HG02840 (cell line): ENCODE results near the gene TAPBPL.

Experiments
- ATAC-seq: cut with Tn5 transposase; IDR thresholded peaks from one replicate; pipeline ENCODE4 v1.9.1; 2021; ENCODE audit warnings: mild to moderate bottlenecking, moderate library complexity, moderate number of reproducible peaks; ENCODE audit not compliant: unreplicated experiment, low FRiP score

TAPBPL gene

DNA sequence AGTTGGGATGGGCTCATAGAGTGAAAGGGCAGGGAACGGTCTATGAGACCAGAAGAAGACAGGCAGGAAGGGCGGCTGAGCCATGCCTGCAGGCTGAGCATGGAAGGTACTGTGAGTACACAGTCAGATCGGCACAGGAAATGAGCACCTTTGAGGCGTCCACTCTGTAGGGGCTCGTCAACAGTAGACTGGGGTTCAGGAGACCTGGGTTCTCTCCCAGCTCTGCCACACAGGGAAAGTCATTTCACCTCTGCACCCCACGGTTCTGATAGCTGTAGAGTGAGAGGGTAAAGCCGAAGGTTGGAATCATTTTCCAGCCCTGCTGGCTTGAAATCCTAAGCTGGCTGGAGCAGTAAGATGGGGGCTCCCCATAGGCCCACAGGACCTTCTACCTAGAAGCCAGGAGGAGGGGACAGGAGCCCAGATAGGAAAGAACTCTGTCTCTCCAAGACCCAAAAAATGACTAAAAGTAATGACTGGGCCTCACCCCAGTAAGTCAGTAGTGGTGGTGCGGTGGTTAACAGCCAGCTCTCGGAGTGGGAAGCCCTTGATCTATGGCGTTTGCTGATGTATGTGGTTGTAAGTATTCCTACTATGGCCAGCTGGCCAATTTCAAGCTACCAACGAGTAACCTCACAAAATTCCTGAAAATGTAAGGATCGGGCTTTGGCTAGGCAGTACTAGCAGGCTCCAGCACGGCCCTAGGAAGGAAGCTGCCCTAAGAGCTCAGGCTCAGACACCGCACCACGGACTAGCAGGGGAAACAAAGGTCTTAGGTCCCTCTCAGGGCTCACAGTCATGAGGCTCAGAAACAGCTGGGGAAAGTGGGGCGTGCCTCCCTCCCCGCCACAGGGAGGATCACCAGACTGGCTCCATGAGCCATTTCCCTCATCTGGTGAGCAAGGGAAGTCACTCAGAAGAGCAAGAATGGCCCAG, 17.4 kb upstream of the TAPBPL start:
- no peak for ATAC-seq

DNA sequence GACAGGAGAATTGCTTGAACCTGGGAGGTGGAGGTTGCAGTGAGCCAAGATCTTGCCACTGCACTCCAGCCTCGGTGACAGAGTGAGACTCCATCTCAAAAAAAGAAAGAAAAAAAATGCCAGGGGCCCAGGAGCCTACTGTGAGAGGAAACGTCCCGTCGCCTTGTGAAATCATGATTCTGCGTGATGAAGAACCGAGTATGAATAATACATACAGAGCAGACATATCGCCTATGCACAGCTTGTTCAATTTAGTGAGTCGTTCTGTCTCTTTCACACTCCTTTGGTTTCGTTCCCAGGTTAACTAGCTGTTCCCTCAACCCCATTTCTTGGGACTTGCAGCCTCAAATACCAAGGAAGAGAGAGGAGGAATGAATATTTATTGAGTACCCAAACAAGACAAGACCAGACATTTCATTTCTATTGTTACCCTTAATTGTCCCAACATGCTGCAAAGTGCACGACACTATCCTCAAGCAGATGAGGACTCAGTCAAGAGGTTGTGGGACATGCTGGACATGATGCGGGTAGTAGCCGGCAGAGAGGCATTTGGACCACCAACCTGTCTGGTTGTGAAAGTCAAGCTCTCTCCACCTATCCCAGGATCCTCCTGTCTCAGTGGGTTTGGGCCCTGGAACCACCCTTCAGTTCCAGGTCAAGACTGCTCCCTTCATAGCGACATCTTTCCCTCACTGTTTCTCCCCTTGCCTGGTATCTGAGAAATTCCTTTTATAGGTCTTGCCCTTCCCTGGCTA, 15.7 kb upstream of the TAPBPL start:
- ATAC-seq: no peak

DNA sequence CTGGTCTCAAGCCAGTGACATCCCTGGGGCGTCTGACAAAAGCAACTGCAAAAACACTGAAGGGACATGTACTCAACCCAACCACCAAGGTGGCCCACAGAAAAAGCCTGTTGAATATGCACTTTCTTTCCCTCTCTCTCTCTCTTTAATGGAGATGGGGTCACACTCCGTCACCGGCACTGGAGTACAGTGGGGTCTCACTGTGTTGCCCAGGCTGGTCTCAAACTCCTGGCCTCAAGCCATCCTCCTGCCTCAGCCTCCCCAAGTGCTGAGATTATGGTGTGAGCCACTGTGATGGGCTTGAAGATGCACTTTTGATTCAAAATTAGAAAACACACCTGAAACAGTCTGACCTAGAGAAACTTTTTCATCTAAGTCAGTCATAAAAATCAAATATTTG, 14.3 kb upstream of the TAPBPL start:
- ATAC-seq: no peak

DNA sequence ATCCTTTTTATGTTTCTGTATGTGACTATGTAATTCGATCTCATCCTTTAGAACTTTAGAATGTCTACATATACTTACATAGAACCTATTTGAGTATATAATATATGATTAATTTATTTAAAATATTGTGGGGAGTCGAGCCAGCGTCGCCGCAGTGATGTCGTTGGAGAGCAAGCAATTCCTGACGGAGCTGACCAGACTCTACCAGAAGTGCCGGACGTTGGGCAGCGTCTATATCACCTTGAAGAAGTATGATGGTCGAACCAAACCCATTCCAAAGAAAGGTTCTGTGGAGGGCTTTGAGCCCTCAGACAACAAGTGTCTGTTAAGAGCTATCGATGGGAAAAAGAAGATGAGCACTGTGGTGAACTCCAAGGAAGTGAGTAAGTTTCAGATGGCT, 13.5 kb upstream of the TAPBPL start:
- no peak for ATAC-seq

DNA sequence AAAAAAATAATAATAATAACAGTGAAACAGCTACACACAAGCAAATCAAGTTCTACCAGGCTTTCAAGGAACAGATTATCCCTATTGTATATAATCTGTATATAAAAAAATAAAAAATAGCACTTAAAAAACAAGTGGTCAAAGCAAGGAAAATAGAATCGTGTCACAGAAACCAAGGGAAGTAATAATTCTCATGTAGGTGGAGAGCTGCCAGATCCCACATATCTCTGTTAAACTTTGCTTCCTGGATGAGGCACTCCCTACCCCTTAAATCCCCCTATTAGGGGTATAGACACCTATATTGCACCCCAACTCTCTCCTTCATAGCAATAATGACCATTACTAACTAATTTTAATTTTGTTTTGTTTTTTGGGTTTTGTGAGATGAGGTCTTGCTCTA, 11.5 kb upstream of the TAPBPL start:
- no peak for ATAC-seq

DNA sequence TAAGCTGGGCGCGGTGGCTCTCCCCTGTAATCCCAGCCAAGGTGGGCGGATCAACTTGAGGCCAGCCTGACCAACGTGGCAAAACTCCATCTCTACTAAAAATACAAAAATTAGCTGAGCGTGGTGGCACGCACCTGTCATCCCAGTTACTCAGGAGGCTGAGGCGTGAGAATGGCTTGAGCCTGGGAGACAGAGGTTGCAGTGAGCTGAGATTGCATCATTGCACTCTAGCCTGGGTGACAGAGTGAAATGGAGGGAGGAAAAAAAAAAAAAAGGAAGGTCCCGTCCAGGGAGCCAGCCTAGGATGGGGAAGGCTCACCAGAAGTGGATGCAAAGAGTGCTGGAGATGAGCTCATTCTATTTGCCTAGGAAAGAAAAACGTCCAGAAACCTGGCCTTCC, 9.0 kb upstream of the TAPBPL start:
- no peak for ATAC-seq

GRCh38 chr12:6443361-6443983, 8.4 kb upstream of the TAPBPL start:
- ATAC-seq: no peak

- ATAC-seq: no peak
Measured at GRCh38 chr12:6444031-6444430, 7.8 kb upstream of the TAPBPL start.

GRCh38 chr12:6444704-6445688, 6.8 kb upstream of the TAPBPL start, which contains the start of gene CD27:
TSS of gene CD27 (plus strand) at chr12:6444955. CDS start at chr12:6445096, 141 bp downstream.
- ATAC-seq: no peak

GRCh38 chr12:6450091-6450868, 1.6 kb upstream of the TAPBPL start:
- ATAC-seq: no peak

DNA sequence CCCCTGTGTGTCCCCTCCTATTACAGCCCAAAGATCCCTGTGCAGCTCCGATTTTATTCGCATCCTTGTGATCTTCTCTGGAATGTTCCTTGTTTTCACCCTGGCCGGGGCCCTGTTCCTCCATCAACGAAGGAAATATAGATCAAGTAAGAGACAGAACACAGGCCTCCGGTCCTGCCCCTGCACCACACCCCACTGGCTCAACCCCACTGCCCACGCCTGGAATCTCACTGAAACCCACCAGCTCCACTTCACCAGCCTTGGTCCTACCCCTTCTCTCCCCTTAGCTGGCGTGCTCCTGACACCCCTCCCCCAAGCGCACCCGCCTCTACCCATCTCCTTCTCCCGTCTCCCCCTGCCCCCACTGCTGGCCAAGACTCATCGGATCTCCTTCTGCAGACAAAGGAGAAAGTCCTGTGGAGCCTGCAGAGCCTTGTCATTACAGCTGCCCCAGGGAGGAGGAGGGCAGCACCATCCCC, 934 bp upstream of the TAPBPL start:
- ATAC-seq: no peak

- no peak for ATAC-seq
Measured at GRCh38 chr12:6452245-6452943, 552 bp downstream of the TAPBPL start.

DNA sequence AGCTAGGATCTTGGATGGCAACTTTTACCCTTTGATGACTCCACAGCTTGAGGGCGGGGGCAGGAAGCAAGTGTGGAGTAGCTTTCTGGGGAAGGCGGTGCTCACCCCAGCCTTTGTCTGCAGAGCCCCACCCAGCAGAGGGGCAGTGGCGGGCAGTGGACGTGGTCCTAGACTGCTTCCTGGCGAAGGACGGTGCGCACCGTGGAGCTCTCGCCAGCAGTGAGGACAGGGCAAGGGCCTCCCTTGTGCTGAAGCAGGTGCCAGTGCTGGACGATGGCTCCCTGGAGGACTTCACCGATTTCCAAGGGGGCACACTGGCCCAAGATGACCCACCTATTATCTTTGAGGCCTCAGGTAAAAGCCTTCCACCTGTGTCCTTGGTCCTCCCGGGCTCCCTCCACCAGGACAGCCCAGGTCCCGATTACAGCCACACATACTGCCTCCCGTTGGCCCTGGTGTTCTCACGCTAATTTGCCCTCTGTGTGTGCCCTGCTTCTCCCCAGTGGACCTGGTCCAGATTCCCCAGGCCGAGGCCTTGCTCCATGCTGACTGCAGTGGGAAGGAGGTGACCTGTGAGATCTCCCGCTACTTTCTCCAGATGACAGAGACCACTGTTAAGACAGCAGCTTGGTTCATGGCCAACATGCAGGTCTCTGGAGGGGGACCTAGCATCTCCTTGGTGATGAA, 1.2 kb downstream of the TAPBPL start:
- no peak for ATAC-seq

GRCh38 chr12:6457220-6457945, 5.5 kb downstream of the TAPBPL start:
- no peak for ATAC-seq

GRCh38 chr12:6458281-6459003, 6.6 kb downstream of the TAPBPL start:
- ATAC-seq: no peak

- ATAC-seq: no peak
Measured at GRCh38 chr12:6459004-6459337, 7.1 kb downstream of the TAPBPL start.
